Activated CD4-positive, alpha-beta T cell treated with anti-CD3 and anti-CD28 coated beads, Interleukin-2, amount 10 ng/mL, durations not matched to agents 24 days and 14 days (primary cell): ENCODE data around the gene ZNF217. TPM values are rescaled to one million over a fixed set of nuclear protein-coding genes. Genes with fewer than 3 reads are reported as not detected.
"Not testable (repeated sequence)": the region's sequence is repeated elsewhere in the genome, so short reads cannot be mapped to it uniquely, and the experiment has no call there.

Experiments used
- DNase-seq: peaks from one replicate; pipeline ENCODE4 v3.0.0; 2022
- H3K27ac Mint-ChIP-seq: one replicate; pipeline ENCODE4 v1.8.0; 2022; ENCODE audit warnings: mild to moderate bottlenecking, mixed read lengths
- H3K27me3 Mint-ChIP-seq: one replicate; pipeline ENCODE4 v1.8.0; 2022; ENCODE audit warnings: mixed read lengths
- H3K36me3 Mint-ChIP-seq: one replicate; pipeline ENCODE4 v1.8.0; 2022; ENCODE audit warnings: low read depth, mild to moderate bottlenecking, mixed read lengths
- H3K4me1 Mint-ChIP-seq: one replicate; pipeline ENCODE4 v1.8.0; 2021; ENCODE audit warnings: mixed read lengths
- H3K4me3 Mint-ChIP-seq: one replicate; pipeline ENCODE4 v1.8.0; 2022; ENCODE audit warnings: mild to moderate bottlenecking, moderate library complexity, mixed read lengths
- H3K9me3 Mint-ChIP-seq: one replicate; pipeline ENCODE4 v1.8.0; 2021; ENCODE audit warnings: mixed read lengths
- intact Hi-C: fragments of 100-400 bp; cut with micrococcal nuclease; formaldehyde crosslinking; loops from one replicate; pipeline ENCODE4 v1.15.1; 2023
- total RNA-seq: library from RNA; stranded (reverse); gene quantifications from 2 replicates; pipeline ENCODE4 v1.2.3, GENCODE V29; 2022

The ZNF217 gene
- total RNA-seq, 1 donor from 2014 or later = 58.0 TPM

- intact Hi-C loops, H3K4me3 Mint-ChIP-seq, H3K9me3 Mint-ChIP-seq, DNase-seq, H3K27ac Mint-ChIP-seq, H3K36me3 Mint-ChIP-seq, H3K27me3 Mint-ChIP-seq: not testable (repeated sequence)
- H3K4me1 Mint-ChIP-seq = peaks cover 26% of the 10 kb centered on the region
Observed at GRCh38 chr20:53627001-53627400, 33.4 kb upstream of the ZNF217 start.

- Mint-ChIP-seq H3K9me3 (no peaks in the 10 kb centered on the region), H3K4me3 (no peak overlapping the region), H3K36me3 (no peaks in the 10 kb centered on the region), H3K27me3 (no peaks in the 10 kb centered on the region), H3K4me1 (peaks cover 30% of the 10 kb centered on the region), H3K27ac (no peak overlapping the region)
- DNase-seq = no peak
- intact Hi-C loops = no loop called here
Observed at GRCh38 chr20:53626584-53626983, 32.9 kb upstream of the ZNF217 start.

- DNase-seq = no peak
- no peak overlapping the region for H3K27ac Mint-ChIP-seq
- no peak overlapping the region for H3K4me3 Mint-ChIP-seq
- H3K27me3 Mint-ChIP-seq = no peaks in the 10 kb centered on the region
- H3K9me3 Mint-ChIP-seq = no peaks in the 10 kb centered on the region
- no peaks in the 10 kb centered on the region for H3K36me3 Mint-ChIP-seq
- peaks cover 35% of the 10 kb centered on the region for H3K4me1 Mint-ChIP-seq
- intact Hi-C loops = no loop called here
Observed at GRCh38 chr20:53625311-53626129, 31.9 kb upstream of the ZNF217 start.

- not testable (repeated sequence) for H3K4me3 Mint-ChIP-seq, H3K9me3 Mint-ChIP-seq, H3K27me3 Mint-ChIP-seq, H3K27ac Mint-ChIP-seq, DNase-seq, H3K36me3 Mint-ChIP-seq
- intact Hi-C loops = loop anchor here (5.0 kb wide), 1 partner anchor 43 kb away; no protein-coding TSS in a partner anchor
- peaks cover 35% of the 10 kb centered on the region for H3K4me1 Mint-ChIP-seq
Observed at GRCh38 chr20:53624927-53625250, 31.2 kb upstream of the ZNF217 start.

- Mint-ChIP-seq H3K4me3 (peak overlapping the region; percentile 81), H3K27ac (peak overlapping the region; percentile 98), H3K27me3 (no peaks in the 10 kb centered on the region), H3K4me1 (peaks cover 36% of the 10 kb centered on the region), H3K9me3 (no peaks in the 10 kb centered on the region), H3K36me3 (no peaks in the 10 kb centered on the region)
- peak; percentile 81 for DNase-seq
- intact Hi-C loops = loop anchor here (1.0 to 5.0 kb wide), 6 partner anchors 13 to 83 kb away; no protein-coding TSS in a partner anchor
Observed at GRCh38 chr20:53623454-53624211, 30.0 kb upstream of the ZNF217 start.

GRCh38 chr20:53623134-53623453, 29.5 kb upstream of the ZNF217 start:
- intact Hi-C loops = loop anchor here (1.0 to 5.0 kb wide), 6 partner anchors 13 to 83 kb away; no protein-coding TSS in a partner anchor
- peaks cover 35% of the 10 kb centered on the region for H3K4me1 Mint-ChIP-seq
- H3K27me3 Mint-ChIP-seq = no peaks in the 10 kb centered on the region
- no peaks in the 10 kb centered on the region for H3K9me3 Mint-ChIP-seq
- H3K4me3 Mint-ChIP-seq = peak overlapping the region; percentile 81
- no peak for DNase-seq
- peak overlapping the region; percentile 98 for H3K27ac Mint-ChIP-seq
- no peaks in the 10 kb centered on the region for H3K36me3 Mint-ChIP-seq

GRCh38 chr20:53622247-53623133, 28.9 kb upstream of the ZNF217 start:
- peak overlapping the region; percentile 81 for H3K4me3 Mint-ChIP-seq
- DNase-seq = peak; percentile 67
- peak overlapping the region; percentile 98 for H3K27ac Mint-ChIP-seq
- no peaks in the 10 kb centered on the region for H3K27me3 Mint-ChIP-seq
- H3K9me3 Mint-ChIP-seq = no peaks in the 10 kb centered on the region
- peaks cover 33% of the 10 kb centered on the region for H3K4me1 Mint-ChIP-seq
- intact Hi-C loops = loop anchor here (1.0 to 5.0 kb wide), 6 partner anchors 12 to 84 kb away; no protein-coding TSS in a partner anchor
- H3K36me3 Mint-ChIP-seq = no peaks in the 10 kb centered on the region

GRCh38 chr20:53621482-53622246, 28.0 kb upstream of the ZNF217 start:
- Mint-ChIP-seq H3K4me3 (peak overlapping the region; percentile 59), H3K27ac (peak overlapping the region; percentile 98), H3K4me1 (peaks cover 33% of the 10 kb centered on the region), H3K27me3 (no peaks in the 10 kb centered on the region), H3K9me3 (no peaks in the 10 kb centered on the region), H3K36me3 (no peaks in the 10 kb centered on the region)
- peak; percentile 74 for DNase-seq
- intact Hi-C loops = loop anchor here (2.0 to 5.0 kb wide), 3 partner anchors 27 to 39 kb away; no protein-coding TSS in a partner anchor

- not testable (repeated sequence) for H3K27ac Mint-ChIP-seq
Observed at GRCh38 chr20:53618490-53619000, 24.9 kb upstream of the ZNF217 start.

GRCh38 chr20:53617791-53618489, 24.3 kb upstream of the ZNF217 start:
- intact Hi-C loops = no loop called here
- H3K27me3 Mint-ChIP-seq = no peaks in the 10 kb centered on the region
- no peak overlapping the region for H3K4me3 Mint-ChIP-seq
- H3K27ac Mint-ChIP-seq = no peak overlapping the region
- no peak for DNase-seq
- no peaks in the 10 kb centered on the region for H3K36me3 Mint-ChIP-seq
- no peaks in the 10 kb centered on the region for H3K9me3 Mint-ChIP-seq
- peaks cover 23% of the 10 kb centered on the region for H3K4me1 Mint-ChIP-seq

More at GRCh38 chr20:53618490-53619000, 24.9 kb upstream of the ZNF217 start:
- H3K4me3 Mint-ChIP-seq, H3K9me3 Mint-ChIP-seq, H3K27me3 Mint-ChIP-seq, H3K36me3 Mint-ChIP-seq, intact Hi-C loops, DNase-seq: not testable (repeated sequence)
- peaks cover 28% of the 10 kb centered on the region for H3K4me1 Mint-ChIP-seq

- intact Hi-C loops, H3K4me3 Mint-ChIP-seq, H3K27ac Mint-ChIP-seq, DNase-seq, H3K9me3 Mint-ChIP-seq, H3K36me3 Mint-ChIP-seq, H3K27me3 Mint-ChIP-seq: not testable (repeated sequence)
- H3K4me1 Mint-ChIP-seq = peaks cover 11% of the 10 kb centered on the region
Observed at GRCh38 chr20:53616489-53616888, 22.9 kb upstream of the ZNF217 start.

GRCh38 chr20:53613748-53614147, 20.1 kb upstream of the ZNF217 start:
- intact Hi-C loops = no loop called here
- Mint-ChIP-seq H3K9me3 (no peaks in the 10 kb centered on the region), H3K4me1 (peaks cover 16% of the 10 kb centered on the region), H3K4me3 (no peak overlapping the region), H3K36me3 (no peaks in the 10 kb centered on the region), H3K27me3 (no peaks in the 10 kb centered on the region), H3K27ac (no peak overlapping the region)
- no peak for DNase-seq
